Effector memory CD4-positive, alpha-beta T cell (primary cell): Measurements from ENCODE around the gene DERA.
A peak's percentile ranks its signal among the peaks of the same experiment; 100 is the strongest.
"Not testable (repeated sequence)": the region's sequence is repeated elsewhere in the genome, so short reads cannot be mapped to it uniquely, and the experiment has no call there.

Experiments
- DNase-seq, 3 donors: peaks; one replicate each; pipeline ENCODE4 v3.0.0-alpha.2; 2020
- H3K27ac ChIP-seq: 2 replicates; pipeline ENCODE4 v1.7.0; 2013; ENCODE audit warnings: mild to moderate bottlenecking, low read length, moderate library complexity; ENCODE audit not compliant: insufficient read depth, poor library complexity, severe bottlenecking
- H3K27me3 ChIP-seq: replicated peaks from 2 replicates; pipeline ENCODE4 v1.7.0; 2013; ENCODE audit warnings: mild to moderate bottlenecking, low read length; ENCODE audit not compliant: insufficient read depth, control insufficient read depth, poor library complexity, severe bottlenecking
- H3K36me3 ChIP-seq: 2 replicates; pipeline ENCODE4 v1.7.0; 2013; ENCODE audit warnings: mild to moderate bottlenecking, low read length, moderate library complexity; ENCODE audit not compliant: control insufficient read depth, insufficient read depth
- H3K4me1 ChIP-seq: 2 replicates; pipeline ENCODE4 v1.7.0; 2013; ENCODE audit warnings: low read length, mild to moderate bottlenecking; ENCODE audit not compliant: control insufficient read depth, insufficient read depth, poor library complexity, severe bottlenecking
- H3K4me3 ChIP-seq: 2 replicates; pipeline ENCODE4 v1.7.0; 2013; ENCODE audit warnings: low read length, low read depth, mild to moderate bottlenecking; ENCODE audit not compliant: insufficient read depth, poor library complexity, severe bottlenecking
- H3K9me3 ChIP-seq: 2 replicates; pipeline ENCODE4 v1.7.0; 2013; ENCODE audit warnings: mild to moderate bottlenecking, low read length, moderate library complexity; ENCODE audit not compliant: control insufficient read depth

Gene DERA

GRCh38 chr12:15899282-15899870 is 11.8 kb upstream of the DERA start:
- Histone ChIP-seq H3K4me3 (no peak overlapping the region), H3K27ac (no peak overlapping the region), H3K4me1 (no peaks in the 10 kb centered on the region), H3K27me3 (no peaks in the 10 kb centered on the region), H3K9me3 (no peaks in the 10 kb centered on the region), H3K36me3 (peaks cover 63% of the 10 kb centered on the region)
- DNase-seq: no peak

GRCh38 chr12:15904378-15904920 is 6.7 kb upstream of the DERA start:
- H3K4me3 ChIP-seq: no peak overlapping the region
- no peaks in the 10 kb centered on the region for H3K27me3 ChIP-seq
- H3K27ac ChIP-seq: no peak overlapping the region
- no peak for DNase-seq
- no peaks in the 10 kb centered on the region for H3K4me1 ChIP-seq
- peaks cover 44% of the 10 kb centered on the region for H3K36me3 ChIP-seq
- no peaks in the 10 kb centered on the region for H3K9me3 ChIP-seq

- Histone ChIP-seq H3K27ac (no peak overlapping the region), H3K4me1 (no peaks in the 10 kb centered on the region), H3K4me3 (peak overlapping the region; percentile 86), H3K27me3 (no peaks in the 10 kb centered on the region), H3K36me3 (no peaks in the 10 kb centered on the region), H3K9me3 (no peaks in the 10 kb centered on the region)
- DNase-seq: no peak
Measured at GRCh38 chr12:15910468-15910863, 666 bp upstream of the DERA start.

DNA sequence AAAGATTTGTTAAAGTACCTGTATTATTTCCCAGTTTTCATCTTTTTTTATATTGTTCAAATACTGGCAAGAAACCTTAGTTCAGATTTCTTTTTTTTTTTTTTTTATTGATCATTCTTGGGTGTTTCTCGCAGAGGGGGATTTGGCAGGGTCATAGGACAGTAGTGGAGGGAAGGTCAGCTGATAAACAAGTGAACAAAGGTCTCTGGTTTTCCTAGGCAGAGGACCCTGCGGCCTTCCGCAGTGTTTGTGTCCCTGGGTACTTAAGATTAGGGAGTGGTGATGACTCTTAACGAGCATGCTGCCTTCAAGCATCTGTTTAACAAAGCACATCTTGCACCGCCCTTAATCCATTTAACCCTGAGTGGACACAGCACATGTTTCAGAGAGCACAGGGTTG is 799 bp downstream of the DERA start:
- not testable (repeated sequence) for H3K27me3 ChIP-seq, H3K36me3 ChIP-seq, H3K4me1 ChIP-seq, DNase-seq, H3K9me3 ChIP-seq
- peak overlapping the region; percentile 72 for H3K27ac ChIP-seq
- peak overlapping the region; percentile 86 for H3K4me3 ChIP-seq

DNA sequence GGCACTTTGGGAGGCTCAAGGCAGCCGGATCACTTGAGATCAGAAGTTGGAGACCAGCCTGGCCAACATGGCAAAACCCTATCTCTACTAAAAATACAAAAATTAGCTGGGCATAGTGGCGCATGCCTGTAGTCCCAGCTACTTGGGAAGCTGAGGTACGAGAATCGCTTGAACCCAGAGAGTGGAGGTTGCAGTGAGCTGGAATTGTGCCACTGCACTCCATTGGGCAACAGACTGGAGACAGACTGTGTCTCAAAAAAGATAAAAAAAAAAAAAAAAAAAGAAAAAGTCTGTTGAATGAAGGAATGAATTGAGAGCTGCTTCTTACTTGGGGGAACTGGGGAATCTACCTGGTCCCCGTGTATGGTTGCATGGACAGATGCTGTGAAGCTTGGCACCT is 3.0 kb downstream of the DERA start:
- H3K4me3 ChIP-seq, H3K9me3 ChIP-seq, H3K27ac ChIP-seq, H3K36me3 ChIP-seq, H3K27me3 ChIP-seq, H3K4me1 ChIP-seq, DNase-seq: not testable (repeated sequence)

DNA sequence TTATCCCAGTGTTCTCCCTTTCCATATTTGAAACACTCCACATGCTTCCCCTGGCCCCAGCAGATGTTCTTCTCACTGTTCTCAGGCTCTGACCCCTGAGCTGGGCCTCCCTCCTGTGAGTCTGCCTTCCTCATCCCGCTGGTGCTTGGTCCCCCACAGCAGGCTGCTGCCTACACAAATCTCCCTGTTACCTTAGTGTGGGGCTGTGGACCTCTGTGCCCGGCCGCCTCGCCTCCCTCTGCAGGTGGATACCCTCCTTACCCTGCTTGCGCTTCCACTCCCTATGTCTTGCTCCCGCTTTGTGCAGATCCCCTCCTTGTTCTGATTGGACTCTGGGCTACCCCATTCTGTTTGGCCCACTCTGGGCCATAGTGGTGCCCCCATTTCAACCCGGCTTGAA is 6.9 kb downstream of the DERA start:
- Histone ChIP-seq H3K27ac (no peak overlapping the region), H3K4me1 (no peaks in the 10 kb centered on the region), H3K9me3 (no peaks in the 10 kb centered on the region), H3K4me3 (no peak overlapping the region), H3K27me3 (no peaks in the 10 kb centered on the region), H3K36me3 (no peaks in the 10 kb centered on the region)
- DNase-seq: no peak

DNA sequence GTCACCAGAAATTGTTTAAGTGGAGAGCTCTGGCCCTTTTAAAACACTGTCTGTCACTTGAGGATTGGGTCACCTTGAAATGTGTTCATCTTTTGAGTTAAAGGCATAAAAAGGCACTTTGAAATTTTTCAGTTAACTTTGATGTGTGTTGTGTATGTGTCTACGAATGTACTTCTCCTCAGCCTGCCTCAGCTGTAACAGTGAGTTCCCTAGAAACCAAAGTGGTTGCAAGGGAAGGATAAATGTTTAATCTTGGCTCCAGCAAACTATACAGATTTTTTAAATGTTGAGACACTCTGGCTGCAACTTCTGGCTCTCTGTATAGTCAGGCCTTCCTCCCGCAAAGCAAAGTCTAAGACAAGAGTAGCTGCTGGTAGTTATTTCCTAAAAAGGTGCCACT is 8.3 kb downstream of the DERA start:
- Histone ChIP-seq H3K4me1 (no peaks in the 10 kb centered on the region), H3K4me3 (no peak overlapping the region), H3K27me3 (no peaks in the 10 kb centered on the region), H3K9me3 (no peaks in the 10 kb centered on the region), H3K27ac (no peak overlapping the region), H3K36me3 (no peaks in the 10 kb centered on the region)
- no peak for DNase-seq

- no peaks in the 10 kb centered on the region for H3K27me3 ChIP-seq
- no peak overlapping the region for H3K27ac ChIP-seq
- no peak for DNase-seq
- H3K4me1 ChIP-seq: no peaks in the 10 kb centered on the region
- no peaks in the 10 kb centered on the region for H3K36me3 ChIP-seq
- no peak overlapping the region for H3K4me3 ChIP-seq
- H3K9me3 ChIP-seq: no peaks in the 10 kb centered on the region
Measured at GRCh38 chr12:15924956-15925355, 13.8 kb downstream of the DERA start.

GRCh38 chr12:15928346-15928745 is 17.2 kb downstream of the DERA start:
- no peaks in the 10 kb centered on the region for H3K4me1 ChIP-seq
- no peaks in the 10 kb centered on the region for H3K36me3 ChIP-seq
- H3K4me3 ChIP-seq: no peak overlapping the region
- no peaks in the 10 kb centered on the region for H3K27me3 ChIP-seq
- no peak overlapping the region for H3K27ac ChIP-seq
- no peak for DNase-seq
- no peaks in the 10 kb centered on the region for H3K9me3 ChIP-seq

DNA sequence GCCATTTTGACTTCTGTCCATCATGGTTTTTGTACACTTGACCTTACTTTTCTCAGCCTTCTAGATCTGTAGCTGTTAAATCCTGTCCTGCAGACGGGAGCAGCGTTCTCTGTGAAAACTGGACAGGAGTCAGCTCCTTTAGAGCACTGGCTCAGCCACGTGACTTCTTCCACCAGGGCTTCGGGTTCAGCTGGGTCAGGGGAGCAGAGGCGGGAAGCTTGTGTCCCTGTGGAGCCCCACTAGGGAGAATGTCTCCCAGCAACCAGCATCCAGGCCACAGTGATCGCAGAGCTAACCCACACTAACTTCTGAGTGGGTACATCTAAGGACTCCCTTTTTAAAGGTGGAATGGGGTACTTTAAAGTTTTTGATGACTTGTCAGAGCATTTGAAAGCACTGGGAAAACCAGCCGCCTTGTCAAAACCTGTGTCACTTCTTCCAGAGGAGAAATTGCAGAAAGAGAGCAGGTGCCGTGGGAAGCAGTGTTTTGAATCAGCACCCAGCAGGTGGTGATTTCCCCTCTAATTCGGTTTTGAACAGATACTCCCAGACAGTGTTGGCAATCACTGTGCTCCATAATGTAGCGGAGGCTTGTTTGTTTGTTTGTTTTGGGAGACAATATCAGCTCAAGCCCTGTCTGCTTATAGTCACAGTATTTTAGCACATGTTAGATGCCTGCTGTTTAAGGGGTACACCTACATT is 17.9 kb downstream of the DERA start:
- no peak for DNase-seq
- no peak overlapping the region for H3K27ac ChIP-seq
- no peaks in the 10 kb centered on the region for H3K36me3 ChIP-seq
- no peak overlapping the region for H3K4me3 ChIP-seq
- H3K4me1 ChIP-seq: no peaks in the 10 kb centered on the region
- no peaks in the 10 kb centered on the region for H3K9me3 ChIP-seq
- no peaks in the 10 kb centered on the region for H3K27me3 ChIP-seq
